HG03025 (cell line): ENCODE measurements around the gene ALDOA.
A peak's percentile ranks its signal among the peaks of the same experiment; 100 is the strongest.
"Not testable (repeated sequence)": the region's sequence is repeated elsewhere in the genome, so short reads cannot be mapped to it uniquely, and the experiment has no call there.

ENCODE experiments used
- ATAC-seq: cut with Tn5 transposase; IDR thresholded peaks from one replicate; pipeline ENCODE4 v1.9.1; 2021; ENCODE audit warnings: mild to moderate bottlenecking, moderate library complexity; ENCODE audit not compliant: unreplicated experiment, low FRiP score

Gene ALDOA

GRCh38 chr16:30065102-30065942 lies at the start of gene ALDOA:
Gene ALDOA (plus strand): TSS chr16:30065760. CDS start chr16:30066898, 1,138 bp downstream.
- ATAC-seq = peak; percentile 75

GRCh38 chr16:30016555-30017276 lies 48.8 kb upstream of the ALDOA start:
- ATAC-seq = no peak

GRCh38 chr16:30017277-30017656 lies 48.3 kb upstream of the ALDOA start:
- no peak for ATAC-seq

- ATAC-seq = not testable (repeated sequence)
Observed at GRCh38 chr16:30017937-30018336, 47.6 kb upstream of the ALDOA start.

- ATAC-seq = no peak
Observed at GRCh38 chr16:30018731-30019158, 46.8 kb upstream of the ALDOA start.

- no peak for ATAC-seq
Observed at GRCh38 chr16:30022887-30023286, 42.7 kb upstream of the ALDOA start, which contains the start of gene C16orf92. Gene C16orf92 (plus strand): TSS chr16:30023198. CDS start chr16:30023341, 143 bp downstream.

GRCh38 chr16:30023586-30023985 lies 42.0 kb upstream of the ALDOA start:
- ATAC-seq = no peak

GRCh38 chr16:30024451-30024850 lies 41.1 kb upstream of the ALDOA start:
- ATAC-seq = no peak

GRCh38 chr16:30025156-30025555 lies 40.4 kb upstream of the ALDOA start:
- no peak for ATAC-seq

- ATAC-seq = no peak
Observed at GRCh38 chr16:30025574-30025973, 40.0 kb upstream of the ALDOA start.

GRCh38 chr16:30026449-30026848 lies 39.1 kb upstream of the ALDOA start:
- ATAC-seq = no peak

- ATAC-seq = no peak
Observed at GRCh38 chr16:30027588-30028437, 37.7 kb upstream of the ALDOA start.

- no peak for ATAC-seq
Observed at GRCh38 chr16:30028438-30029076, 37.0 kb upstream of the ALDOA start.

- ATAC-seq = no peak
Observed at GRCh38 chr16:30030011-30030685, 35.4 kb upstream of the ALDOA start.

- ATAC-seq = no peak
Observed at GRCh38 chr16:30030841-30031413, 34.6 kb upstream of the ALDOA start, which contains the start of gene TLCD3B. Gene TLCD3B (minus strand): TSS chr16:30031271. CDS start chr16:30030527, 744 bp downstream.

GRCh38 chr16:30031477-30031918 lies 34.1 kb upstream of the ALDOA start:
- ATAC-seq = no peak

GRCh38 chr16:30032083-30032819 lies 33.3 kb upstream of the ALDOA start:
- no peak for ATAC-seq

- ATAC-seq = no peak
Observed at GRCh38 chr16:30033270-30033669, 32.3 kb upstream of the ALDOA start.
